HepG2 (cell line): ENCODE data around the gene COPS7B. TPM values are rescaled to one million over a fixed set of nuclear protein-coding genes. Genes with fewer than 3 reads are reported as not detected.
A peak's percentile ranks its signal among the peaks of the same experiment; 100 is the strongest.

Experiments used
- FOXJ3 ChIP-seq: sonication (generic); formaldehyde crosslinking; IDR thresholded peaks from 2 replicates; pipeline ENCODE4 v1.4.0; 2020; ENCODE audit warnings: missing genetic modification reagents, mild to moderate bottlenecking, borderline replicate concordance
- HMG20B ChIP-seq: conservative IDR thresholded peaks from 2 replicates; pipeline ENCODE4 v1.6.1; 2016; ENCODE audit warnings: missing genetic modification reagents, missing compliant biosample characterization
- ZNF24 ChIP-seq: fragments of 450-650 bp; IDR thresholded peaks from 2 replicates; pipeline ENCODE4 v1.6.1; 2017; ENCODE audit warnings: antibody characterized with exemption, mild to moderate bottlenecking
- ZNF460 ChIP-seq: sonication (generic); formaldehyde crosslinking; IDR thresholded peaks from 2 replicates; pipeline ENCODE4 v1.5.1; 2020; ENCODE audit warnings: missing genetic modification reagents, mild to moderate bottlenecking, borderline replicate concordance
- polyA plus RNA-seq, 8 experiments: library from polyadenylated mRNA; depleted of rRNA in 3 of 8; stranded (reverse) in 7 of 8; unstranded in 1 of 8; fragments of >200 nt; fragmentation: Illumina TruSeq in 4 of 8; extraction: Trizol in 4 of 8; gene quantifications; 2 replicates each; pipeline versions ENCODE4 v1.2.1 to v1.2.3, GENCODE V29; 2011 to 2016; ENCODE audit warnings: low read depth in 4 of 8, missing spikeins in 1 of 8, mixed read lengths in 1 of 8; ENCODE audit not compliant: insufficient read depth in 1 of 8
- total RNA-seq, 5 experiments: library from RNA; depleted of rRNA; stranded (reverse); fragments of >200 nt; fragmentation: Illumina TruSeq; extraction: Trizol; gene quantifications; 2 replicates each; pipeline ENCODE4 v1.2.3, GENCODE V29; 2016; ENCODE audit warnings: low read depth in 1 of 5
- TF ChIP-seq, protein P1 (sequence below): sonication (generic); formaldehyde crosslinking; IDR thresholded peaks from 2 replicates; pipeline ENCODE4 v1.5.1; 2020; ENCODE audit warnings: mild to moderate bottlenecking, missing genetic modification reagents, borderline replicate concordance
- TF ChIP-seq, protein P2 (sequence below): sonication (generic); formaldehyde crosslinking; IDR thresholded peaks from 2 replicates; pipeline ENCODE4 v1.9.0; 2022; ENCODE audit warnings: missing genetic modification reagents, mild to moderate bottlenecking, borderline replicate concordance
- TF ChIP-seq, protein P3 (sequence below): sonication (generic); formaldehyde crosslinking; IDR thresholded peaks from 2 replicates; pipeline ENCODE4 v1.4.0; 2020; ENCODE audit warnings: missing genetic modification reagents, borderline replicate concordance
- TF ChIP-seq, protein P4 (sequence below), 2 experiments: sonication (generic) in 1 of 2; formaldehyde crosslinking in 1 of 2; IDR thresholded peaks; 2 replicates each; pipeline versions ENCODE4 v1.6.1 to v1.9.0; 2014 to 2022; ENCODE audit warnings: antibody characterized with exemption in 1 of 2, borderline replicate concordance in 1 of 2, inconsistent platforms in 1 of 2, low read depth in 1 of 2, missing genetic modification reagents in 1 of 2

Gene COPS7B
- total and polyA plus RNA-seq, 2 of the 13 experiments (the other 11 are each of a cell fraction or from before 2014, with no cell fraction given): 30.6 to 62.7 TPM

DNA sequence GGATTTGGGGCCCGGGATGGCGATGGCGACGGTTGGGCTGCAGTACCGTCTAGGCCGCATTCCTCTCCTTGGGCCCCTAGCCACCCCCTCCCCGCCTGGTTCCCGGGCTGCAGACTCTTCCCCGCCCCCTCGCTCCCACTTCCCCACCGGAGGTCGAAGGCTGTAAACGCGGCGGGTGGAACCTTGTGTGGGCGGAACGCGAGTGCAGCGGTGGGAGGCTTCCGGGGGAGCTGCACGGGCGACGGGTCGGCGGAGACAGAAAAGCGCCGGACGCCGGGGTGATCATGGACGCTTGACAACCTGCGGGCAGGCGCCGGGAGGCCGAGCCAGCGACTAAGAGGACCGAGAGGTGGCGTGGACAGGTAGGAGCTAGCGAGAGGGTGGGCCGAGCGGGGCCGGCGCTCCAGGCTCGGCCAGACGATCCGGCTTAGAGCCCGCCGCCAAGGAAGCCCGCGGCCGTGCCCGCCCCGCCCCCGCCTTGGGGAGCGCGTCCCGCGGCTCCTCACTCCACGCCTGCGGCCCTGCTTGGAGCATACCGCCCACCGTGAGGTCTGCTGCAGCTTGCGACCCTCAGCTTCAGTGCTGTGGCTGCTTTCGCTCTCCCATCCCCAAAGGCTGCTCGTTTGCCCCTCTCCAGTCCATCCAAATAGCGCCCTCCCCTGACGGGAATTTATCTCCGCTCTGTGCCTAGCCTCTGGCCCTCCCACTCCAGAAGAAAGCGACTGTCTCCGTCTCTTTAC is at the start of gene COPS7B (continued):
- TF ChIP-seq ZNF24 (0 out of 2 replicates have a peak, but pooled peaks have one; percentile 45), HMG20B (CRISPR knock-in tag) (peak; percentile 92), FOXJ3 (CRISPR knock-in tag) (peak; percentile 55; the same call in 1 of the 2 replicates), ZNF460 (CRISPR knock-in tag) (peak; percentile 72; the same call in 1 of the 2 replicates)
- TF ChIP-seq, protein P1, sequence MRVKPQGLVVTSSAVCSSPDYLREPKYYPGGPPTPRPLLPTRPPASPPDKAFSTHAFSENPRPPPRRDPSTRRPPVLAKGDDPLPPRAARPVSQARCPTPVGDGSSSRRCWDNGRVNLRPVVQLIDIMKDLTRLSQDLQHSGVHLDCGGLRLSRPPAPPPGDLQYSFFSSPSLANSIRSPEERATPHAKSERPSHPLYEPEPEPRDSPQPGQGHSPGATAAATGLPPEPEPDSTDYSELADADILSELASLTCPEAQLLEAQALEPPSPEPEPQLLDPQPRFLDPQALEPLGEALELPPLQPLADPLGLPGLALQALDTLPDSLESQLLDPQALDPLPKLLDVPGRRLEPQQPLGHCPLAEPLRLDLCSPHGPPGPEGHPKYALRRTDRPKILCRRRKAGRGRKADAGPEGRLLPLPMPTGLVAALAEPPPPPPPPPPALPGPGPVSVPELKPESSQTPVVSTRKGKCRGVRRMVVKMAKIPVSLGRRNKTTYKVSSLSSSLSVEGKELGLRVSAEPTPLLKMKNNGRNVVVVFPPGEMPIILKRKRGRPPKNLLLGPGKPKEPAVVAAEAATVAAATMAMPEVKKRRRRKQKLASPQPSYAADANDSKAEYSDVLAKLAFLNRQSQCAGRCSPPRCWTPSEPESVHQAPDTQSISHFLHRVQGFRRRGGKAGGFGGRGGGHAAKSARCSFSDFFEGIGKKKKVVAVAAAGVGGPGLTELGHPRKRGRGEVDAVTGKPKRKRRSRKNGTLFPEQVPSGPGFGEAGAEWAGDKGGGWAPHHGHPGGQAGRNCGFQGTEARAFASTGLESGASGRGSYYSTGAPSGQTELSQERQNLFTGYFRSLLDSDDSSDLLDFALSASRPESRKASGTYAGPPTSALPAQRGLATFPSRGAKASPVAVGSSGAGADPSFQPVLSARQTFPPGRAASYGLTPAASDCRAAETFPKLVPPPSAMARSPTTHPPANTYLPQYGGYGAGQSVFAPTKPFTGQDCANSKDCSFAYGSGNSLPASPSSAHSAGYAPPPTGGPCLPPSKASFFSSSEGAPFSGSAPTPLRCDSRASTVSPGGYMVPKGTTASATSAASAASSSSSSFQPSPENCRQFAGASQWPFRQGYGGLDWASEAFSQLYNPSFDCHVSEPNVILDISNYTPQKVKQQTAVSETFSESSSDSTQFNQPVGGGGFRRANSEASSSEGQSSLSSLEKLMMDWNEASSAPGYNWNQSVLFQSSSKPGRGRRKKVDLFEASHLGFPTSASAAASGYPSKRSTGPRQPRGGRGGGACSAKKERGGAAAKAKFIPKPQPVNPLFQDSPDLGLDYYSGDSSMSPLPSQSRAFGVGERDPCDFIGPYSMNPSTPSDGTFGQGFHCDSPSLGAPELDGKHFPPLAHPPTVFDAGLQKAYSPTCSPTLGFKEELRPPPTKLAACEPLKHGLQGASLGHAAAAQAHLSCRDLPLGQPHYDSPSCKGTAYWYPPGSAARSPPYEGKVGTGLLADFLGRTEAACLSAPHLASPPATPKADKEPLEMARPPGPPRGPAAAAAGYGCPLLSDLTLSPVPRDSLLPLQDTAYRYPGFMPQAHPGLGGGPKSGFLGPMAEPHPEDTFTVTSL (CRISPR knock-in tag): no peak
- TF ChIP-seq, protein P2, sequence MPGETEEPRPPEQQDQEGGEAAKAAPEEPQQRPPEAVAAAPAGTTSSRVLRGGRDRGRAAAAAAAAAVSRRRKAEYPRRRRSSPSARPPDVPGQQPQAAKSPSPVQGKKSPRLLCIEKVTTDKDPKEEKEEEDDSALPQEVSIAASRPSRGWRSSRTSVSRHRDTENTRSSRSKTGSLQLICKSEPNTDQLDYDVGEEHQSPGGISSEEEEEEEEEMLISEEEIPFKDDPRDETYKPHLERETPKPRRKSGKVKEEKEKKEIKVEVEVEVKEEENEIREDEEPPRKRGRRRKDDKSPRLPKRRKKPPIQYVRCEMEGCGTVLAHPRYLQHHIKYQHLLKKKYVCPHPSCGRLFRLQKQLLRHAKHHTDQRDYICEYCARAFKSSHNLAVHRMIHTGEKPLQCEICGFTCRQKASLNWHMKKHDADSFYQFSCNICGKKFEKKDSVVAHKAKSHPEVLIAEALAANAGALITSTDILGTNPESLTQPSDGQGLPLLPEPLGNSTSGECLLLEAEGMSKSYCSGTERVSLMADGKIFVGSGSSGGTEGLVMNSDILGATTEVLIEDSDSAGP: peak; percentile 98
- TF ChIP-seq, protein P3, sequence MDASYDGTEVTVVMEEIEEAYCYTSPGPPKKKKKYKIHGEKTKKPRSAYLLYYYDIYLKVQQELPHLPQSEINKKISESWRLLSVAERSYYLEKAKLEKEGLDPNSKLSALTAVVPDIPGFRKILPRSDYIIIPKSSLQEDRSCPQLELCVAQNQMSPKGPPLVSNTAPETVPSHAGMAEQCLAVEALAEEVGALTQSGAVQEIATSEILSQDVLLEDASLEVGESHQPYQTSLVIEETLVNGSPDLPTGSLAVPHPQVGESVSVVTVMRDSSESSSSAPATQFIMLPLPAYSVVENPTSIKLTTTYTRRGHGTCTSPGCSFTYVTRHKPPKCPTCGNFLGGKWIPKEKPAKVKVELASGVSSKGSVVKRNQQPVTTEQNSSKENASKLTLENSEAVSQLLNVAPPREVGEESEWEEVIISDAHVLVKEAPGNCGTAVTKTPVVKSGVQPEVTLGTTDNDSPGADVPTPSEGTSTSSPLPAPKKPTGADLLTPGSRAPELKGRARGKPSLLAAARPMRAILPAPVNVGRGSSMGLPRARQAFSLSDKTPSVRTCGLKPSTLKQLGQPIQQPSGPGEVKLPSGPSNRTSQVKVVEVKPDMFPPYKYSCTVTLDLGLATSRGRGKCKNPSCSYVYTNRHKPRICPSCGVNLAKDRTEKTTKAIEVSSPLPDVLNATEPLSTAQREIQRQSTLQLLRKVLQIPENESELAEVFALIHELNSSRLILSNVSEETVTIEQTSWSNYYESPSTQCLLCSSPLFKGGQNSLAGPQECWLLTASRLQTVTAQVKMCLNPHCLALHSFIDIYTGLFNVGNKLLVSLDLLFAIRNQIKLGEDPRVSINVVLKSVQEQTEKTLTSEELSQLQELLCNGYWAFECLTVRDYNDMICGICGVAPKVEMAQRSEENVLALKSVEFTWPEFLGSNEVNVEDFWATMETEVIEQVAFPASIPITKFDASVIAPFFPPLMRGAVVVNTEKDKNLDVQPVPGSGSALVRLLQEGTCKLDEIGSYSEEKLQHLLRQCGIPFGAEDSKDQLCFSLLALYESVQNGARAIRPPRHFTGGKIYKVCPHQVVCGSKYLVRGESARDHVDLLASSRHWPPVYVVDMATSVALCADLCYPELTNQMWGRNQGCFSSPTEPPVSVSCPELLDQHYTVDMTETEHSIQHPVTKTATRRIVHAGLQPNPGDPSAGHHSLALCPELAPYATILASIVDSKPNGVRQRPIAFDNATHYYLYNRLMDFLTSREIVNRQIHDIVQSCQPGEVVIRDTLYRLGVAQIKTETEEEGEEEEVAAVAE (CRISPR knock-in tag): peak; percentile 93
- TF ChIP-seq, protein P4, sequence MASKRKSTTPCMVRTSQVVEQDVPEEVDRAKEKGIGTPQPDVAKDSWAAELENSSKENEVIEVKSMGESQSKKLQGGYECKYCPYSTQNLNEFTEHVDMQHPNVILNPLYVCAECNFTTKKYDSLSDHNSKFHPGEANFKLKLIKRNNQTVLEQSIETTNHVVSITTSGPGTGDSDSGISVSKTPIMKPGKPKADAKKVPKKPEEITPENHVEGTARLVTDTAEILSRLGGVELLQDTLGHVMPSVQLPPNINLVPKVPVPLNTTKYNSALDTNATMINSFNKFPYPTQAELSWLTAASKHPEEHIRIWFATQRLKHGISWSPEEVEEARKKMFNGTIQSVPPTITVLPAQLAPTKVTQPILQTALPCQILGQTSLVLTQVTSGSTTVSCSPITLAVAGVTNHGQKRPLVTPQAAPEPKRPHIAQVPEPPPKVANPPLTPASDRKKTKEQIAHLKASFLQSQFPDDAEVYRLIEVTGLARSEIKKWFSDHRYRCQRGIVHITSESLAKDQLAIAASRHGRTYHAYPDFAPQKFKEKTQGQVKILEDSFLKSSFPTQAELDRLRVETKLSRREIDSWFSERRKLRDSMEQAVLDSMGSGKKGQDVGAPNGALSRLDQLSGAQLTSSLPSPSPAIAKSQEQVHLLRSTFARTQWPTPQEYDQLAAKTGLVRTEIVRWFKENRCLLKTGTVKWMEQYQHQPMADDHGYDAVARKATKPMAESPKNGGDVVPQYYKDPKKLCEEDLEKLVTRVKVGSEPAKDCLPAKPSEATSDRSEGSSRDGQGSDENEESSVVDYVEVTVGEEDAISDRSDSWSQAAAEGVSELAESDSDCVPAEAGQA (IDR thresholded peaks at IDR 0.05; ENCODE audit: low read depth): peak; percentile 94
- TF ChIP-seq, protein P4 (CRISPR knock-in tag; IDR thresholded peaks at IDR 0.05; ENCODE audit: borderline replicate concordance): 0 out of 2 replicates have a peak, but pooled peaks have one; percentile 24
